Measurements from ENCODE around the gene AKT3. TPM values are rescaled to one million over a fixed set of nuclear protein-coding genes. Genes with fewer than 3 reads are reported as not detected.
"Not testable (repeated sequence)": the region's sequence is repeated elsewhere in the genome, so short reads cannot be mapped to it uniquely, and the experiment has no call there.

Gene AKT3
- polyA plus RNA-seq, 1 experiment = 34.9 TPM

DNA sequence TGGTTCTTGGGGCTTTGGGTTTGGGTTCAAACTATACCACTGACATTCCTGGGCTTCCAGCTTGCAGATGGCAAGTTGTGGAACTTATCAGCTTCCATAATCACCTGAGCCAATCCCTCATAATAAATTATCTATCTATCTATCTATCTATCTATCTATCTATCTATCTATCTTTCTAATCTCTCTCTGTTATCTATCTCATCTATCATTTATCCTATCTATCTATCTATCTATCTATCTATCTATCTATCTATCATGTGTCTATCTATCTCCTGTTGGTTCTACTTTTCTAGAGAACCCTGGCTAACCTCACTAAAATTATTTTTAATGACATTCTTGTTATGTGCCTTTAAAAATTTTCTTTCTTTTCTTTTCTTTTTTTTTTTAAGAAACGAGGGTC is 35.8 kb upstream of the AKT3 start:
- ChIA-PET CTCF (no interaction called here), POLR2A (no interaction called here)
- DNase-seq (ENCODE audit: low read depth, low spot score) = no peak
- H3K4me3 ChIP-seq (ENCODE audit: low read depth, low read length) = no peak overlapping the region
- peaks cover 3% of the 10 kb centered on the region; the same call in 1 of the 2 replicates for H3K9me3 ChIP-seq (ENCODE audit: control insufficient read depth, insufficient read depth, low read length)
- no peaks in the 10 kb centered on the region for H3K27me3 ChIP-seq (ENCODE audit: control insufficient read depth, insufficient read depth, low read length)
- TF ChIP-seq, protein P1, sequence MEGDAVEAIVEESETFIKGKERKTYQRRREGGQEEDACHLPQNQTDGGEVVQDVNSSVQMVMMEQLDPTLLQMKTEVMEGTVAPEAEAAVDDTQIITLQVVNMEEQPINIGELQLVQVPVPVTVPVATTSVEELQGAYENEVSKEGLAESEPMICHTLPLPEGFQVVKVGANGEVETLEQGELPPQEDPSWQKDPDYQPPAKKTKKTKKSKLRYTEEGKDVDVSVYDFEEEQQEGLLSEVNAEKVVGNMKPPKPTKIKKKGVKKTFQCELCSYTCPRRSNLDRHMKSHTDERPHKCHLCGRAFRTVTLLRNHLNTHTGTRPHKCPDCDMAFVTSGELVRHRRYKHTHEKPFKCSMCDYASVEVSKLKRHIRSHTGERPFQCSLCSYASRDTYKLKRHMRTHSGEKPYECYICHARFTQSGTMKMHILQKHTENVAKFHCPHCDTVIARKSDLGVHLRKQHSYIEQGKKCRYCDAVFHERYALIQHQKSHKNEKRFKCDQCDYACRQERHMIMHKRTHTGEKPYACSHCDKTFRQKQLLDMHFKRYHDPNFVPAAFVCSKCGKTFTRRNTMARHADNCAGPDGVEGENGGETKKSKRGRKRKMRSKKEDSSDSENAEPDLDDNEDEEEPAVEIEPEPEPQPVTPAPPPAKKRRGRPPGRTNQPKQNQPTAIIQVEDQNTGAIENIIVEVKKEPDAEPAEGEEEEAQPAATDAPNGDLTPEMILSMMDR (IDR thresholded peaks at IDR 0.05; ENCODE audit: low read depth, low read length) = no peak
- no peak overlapping the region for H3K27ac ChIP-seq (ENCODE audit: low read depth, low read length)

DNA sequence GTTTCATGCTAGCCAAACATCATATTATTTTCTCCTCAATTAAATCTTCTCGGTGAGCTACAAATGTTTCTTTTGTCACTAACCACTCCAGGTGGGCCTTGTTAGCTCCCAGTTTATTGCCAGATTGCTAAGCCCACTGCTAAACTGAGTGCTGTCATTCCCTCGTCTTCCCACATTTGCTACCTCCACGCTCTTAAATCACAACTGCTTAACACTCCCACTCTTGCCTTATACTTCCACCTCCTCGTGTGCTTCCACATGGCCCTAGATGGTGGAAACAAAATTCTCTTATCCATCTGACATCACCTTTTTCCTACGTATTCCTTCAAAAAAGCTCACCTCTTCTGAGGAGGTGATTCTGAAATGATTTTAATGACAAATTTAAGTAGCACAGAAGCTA is 34.6 kb upstream of the AKT3 start:
- CTCF ChIA-PET = no interaction called here

DNA sequence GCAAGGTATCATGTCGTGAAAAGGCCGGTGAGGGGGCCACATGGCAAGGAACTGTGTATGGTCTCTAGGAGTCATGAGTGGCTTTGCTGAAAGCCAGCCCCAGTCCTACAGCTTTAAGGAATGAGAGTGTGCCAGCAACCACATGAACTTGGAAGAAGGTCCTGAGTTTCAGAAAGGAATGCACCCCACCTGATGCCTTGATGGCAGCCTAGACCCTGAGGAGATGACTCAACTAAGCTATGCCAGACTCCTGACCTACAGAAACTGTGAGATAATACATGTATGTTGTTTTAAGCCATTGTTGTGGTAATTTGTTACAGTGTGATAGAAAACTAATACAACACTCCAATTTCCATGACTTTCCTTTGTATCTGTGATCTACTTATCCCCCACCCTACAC is 33.5 kb upstream of the AKT3 start:
- ChIA-PET POLR2A (no interaction called here), CTCF (no interaction called here)
- no peak overlapping the region for H3K27ac ChIP-seq (ENCODE audit: low read depth, low read length)
- no peaks in the 10 kb centered on the region for H3K27me3 ChIP-seq (ENCODE audit: control insufficient read depth, insufficient read depth, low read length)
- DNase-seq (ENCODE audit: low read depth, low spot score) = peak; percentile 26
- no peak overlapping the region for H3K4me3 ChIP-seq (ENCODE audit: low read depth, low read length)
- TF ChIP-seq, protein P1 (IDR thresholded peaks at IDR 0.05; ENCODE audit: low read depth, low read length) = no peak
- peaks cover 3% of the 10 kb centered on the region; the same call in 1 of the 2 replicates for H3K9me3 ChIP-seq (ENCODE audit: control insufficient read depth, insufficient read depth, low read length)

More for the DNA sequence above, 34.6 kb upstream of the AKT3 start:
- TF ChIP-seq, protein P1 (IDR thresholded peaks at IDR 0.05; ENCODE audit: low read depth, low read length) = no peak
- POLR2A ChIA-PET = no interaction called here
- no peak overlapping the region for H3K27ac ChIP-seq (ENCODE audit: low read depth, low read length)
- H3K27me3 ChIP-seq (ENCODE audit: control insufficient read depth, insufficient read depth, low read length) = no peaks in the 10 kb centered on the region
- DNase-seq (ENCODE audit: low read depth, low spot score) = no peak
- no peak overlapping the region for H3K4me3 ChIP-seq (ENCODE audit: low read depth, low read length)
- peaks cover 3% of the 10 kb centered on the region; the same call in 1 of the 2 replicates for H3K9me3 ChIP-seq (ENCODE audit: control insufficient read depth, insufficient read depth, low read length)

- H3K27ac ChIP-seq (ENCODE audit: low read depth, low read length) = no peak overlapping the region
- DNase-seq (ENCODE audit: low read depth, low spot score) = peak; percentile 13
- ChIA-PET CTCF (no interaction called here), POLR2A (interaction anchor here (0.5 kb wide), 1 partner anchor 28 kb away, joined by 4 read pairs; no protein-coding TSS in a partner anchor)
- TF ChIP-seq, protein P1 (IDR thresholded peaks at IDR 0.05; ENCODE audit: low read depth, low read length) = no peak
- no peaks in the 10 kb centered on the region for H3K27me3 ChIP-seq (ENCODE audit: control insufficient read depth, insufficient read depth, low read length)
- H3K4me3 ChIP-seq (ENCODE audit: low read depth, low read length) = no peak overlapping the region
- H3K9me3 ChIP-seq (ENCODE audit: control insufficient read depth, insufficient read depth, low read length) = peaks cover 3% of the 10 kb centered on the region; the same call in 1 of the 2 replicates
Measured at GRCh38 chr1:243882276-243882675, 32.2 kb upstream of the AKT3 start.

DNA sequence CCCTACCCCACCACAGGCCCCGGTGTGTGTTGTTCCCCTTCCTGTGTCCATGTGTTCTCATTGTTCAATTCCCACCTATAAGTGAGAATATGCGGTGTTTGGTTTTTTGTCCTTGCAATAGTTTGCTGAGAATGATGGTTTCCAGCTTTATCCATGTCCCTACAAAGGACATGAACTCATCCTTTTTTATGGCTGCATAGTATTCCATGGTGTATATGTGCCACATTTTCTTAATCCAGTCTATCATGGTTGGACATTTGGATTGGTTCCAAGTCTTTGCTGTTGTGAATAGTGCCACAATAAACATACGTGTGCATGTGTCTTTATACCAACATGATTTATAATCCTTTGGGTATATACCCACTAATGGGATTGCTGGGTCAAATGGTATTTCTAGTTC is 27.0 kb upstream of the AKT3 start:
- H3K27ac ChIP-seq (ENCODE audit: low read depth, low read length); POLR2A ChIA-PET; H3K4me3 ChIP-seq (ENCODE audit: low read depth, low read length); H3K9me3 ChIP-seq (ENCODE audit: control insufficient read depth, insufficient read depth, low read length); H3K27me3 ChIP-seq (ENCODE audit: control insufficient read depth, insufficient read depth, low read length); CTCF ChIA-PET; DNase-seq (ENCODE audit: low read depth, low spot score): not testable (repeated sequence)
